ENCODE measurements around the gene SCG3. TPM values are rescaled to one million over a fixed set of nuclear protein-coding genes. Genes with fewer than 3 reads are reported as not detected.

Gene SCG3
- total RNA-seq, 1 donor from 2014 or later: 1.8 TPM

GRCh38 chr15:51759557-51760070 is 78.3 kb downstream of the SCG3 start:
- peaks cover 4% of the 10 kb centered on the region for H3K4me1 Mint-ChIP-seq (ENCODE audit: low read depth, unreplicated experiment)
- Histone ChIP-seq H3K9ac (ENCODE audit: low read length) (no peak overlapping the region), H3K27me3 (ENCODE audit: insufficient read depth, low read length) (no peaks in the 10 kb centered on the region), H3K79me2 (ENCODE audit: insufficient read depth, low read length) (no peaks in the 10 kb centered on the region), H3K9me3 (ENCODE audit: insufficient read depth, low read depth, low read length) (no peaks in the 10 kb centered on the region), H4K20me1 (ENCODE audit: insufficient read depth, low read length) (peaks cover 8% of the 10 kb centered on the region), H3K36me3 (ENCODE audit: insufficient read depth, low read length) (no peaks in the 10 kb centered on the region), H2AFZ (ENCODE audit: low read depth, low read length) (no peak overlapping the region), H3K27ac (ENCODE audit: low read depth, low read length) (no peak overlapping the region), H3K4me1 (ENCODE audit: insufficient read depth, low read length) (peaks cover 12% of the 10 kb centered on the region), H3K4me2 (ENCODE audit: low read length) (no peak overlapping the region), H3K4me3 (ENCODE audit: insufficient read depth, low read depth, low read length) (no peak overlapping the region)
- H3K27me3 Mint-ChIP-seq (ENCODE audit: low read depth, unreplicated experiment): peaks cover 3% of the 10 kb centered on the region
- TF ChIP-seq, protein P1, sequence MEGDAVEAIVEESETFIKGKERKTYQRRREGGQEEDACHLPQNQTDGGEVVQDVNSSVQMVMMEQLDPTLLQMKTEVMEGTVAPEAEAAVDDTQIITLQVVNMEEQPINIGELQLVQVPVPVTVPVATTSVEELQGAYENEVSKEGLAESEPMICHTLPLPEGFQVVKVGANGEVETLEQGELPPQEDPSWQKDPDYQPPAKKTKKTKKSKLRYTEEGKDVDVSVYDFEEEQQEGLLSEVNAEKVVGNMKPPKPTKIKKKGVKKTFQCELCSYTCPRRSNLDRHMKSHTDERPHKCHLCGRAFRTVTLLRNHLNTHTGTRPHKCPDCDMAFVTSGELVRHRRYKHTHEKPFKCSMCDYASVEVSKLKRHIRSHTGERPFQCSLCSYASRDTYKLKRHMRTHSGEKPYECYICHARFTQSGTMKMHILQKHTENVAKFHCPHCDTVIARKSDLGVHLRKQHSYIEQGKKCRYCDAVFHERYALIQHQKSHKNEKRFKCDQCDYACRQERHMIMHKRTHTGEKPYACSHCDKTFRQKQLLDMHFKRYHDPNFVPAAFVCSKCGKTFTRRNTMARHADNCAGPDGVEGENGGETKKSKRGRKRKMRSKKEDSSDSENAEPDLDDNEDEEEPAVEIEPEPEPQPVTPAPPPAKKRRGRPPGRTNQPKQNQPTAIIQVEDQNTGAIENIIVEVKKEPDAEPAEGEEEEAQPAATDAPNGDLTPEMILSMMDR (IDR thresholded peaks at IDR 0.05; ENCODE audit: insufficient read depth, low read depth, low read length): peak; percentile 18
- no peak for TF ChIP-seq EZH2 (IDR thresholded peaks at IDR 0.05; ENCODE audit: insufficient read depth, low read length)
- no peaks in the 10 kb centered on the region for H3K36me3 Mint-ChIP-seq (ENCODE audit: low read depth, unreplicated experiment)
- H3K9me3 Mint-ChIP-seq (ENCODE audit: unreplicated experiment): peaks cover under 1% of the 10 kb centered on the region
- DNase-seq (ENCODE audit: low read depth) (peak; percentile 93), FAIRE-seq (peak; percentile 70)
- no peak overlapping the region for H3K4me3 Mint-ChIP-seq (ENCODE audit: unreplicated experiment)
- H3K27ac Mint-ChIP-seq (ENCODE audit: unreplicated experiment): no peak overlapping the region

GRCh38 chr15:51760805-51761204 is 79.5 kb downstream of the SCG3 start:
- Histone ChIP-seq H3K9ac (ENCODE audit: low read length) (no peak overlapping the region), H3K4me3 (ENCODE audit: insufficient read depth, low read depth, low read length) (no peak overlapping the region), H2AFZ (ENCODE audit: low read depth, low read length) (no peak overlapping the region), H3K4me1 (ENCODE audit: insufficient read depth, low read length) (peaks cover 12% of the 10 kb centered on the region), H3K79me2 (ENCODE audit: insufficient read depth, low read length) (no peaks in the 10 kb centered on the region), H3K4me2 (ENCODE audit: low read length) (no peak overlapping the region), H3K27ac (ENCODE audit: low read depth, low read length) (no peak overlapping the region), H3K27me3 (ENCODE audit: insufficient read depth, low read length) (no peaks in the 10 kb centered on the region), H3K36me3 (ENCODE audit: insufficient read depth, low read length) (no peaks in the 10 kb centered on the region), H3K9me3 (ENCODE audit: insufficient read depth, low read depth, low read length) (no peaks in the 10 kb centered on the region), H4K20me1 (ENCODE audit: insufficient read depth, low read length) (peaks cover 8% of the 10 kb centered on the region)
- H3K4me1 Mint-ChIP-seq (ENCODE audit: low read depth, unreplicated experiment): peaks cover 4% of the 10 kb centered on the region
- peaks cover 3% of the 10 kb centered on the region for H3K27me3 Mint-ChIP-seq (ENCODE audit: low read depth, unreplicated experiment)
- H3K4me3 Mint-ChIP-seq (ENCODE audit: unreplicated experiment): no peak overlapping the region
- FAIRE-seq: no peak
- no peaks in the 10 kb centered on the region for H3K36me3 Mint-ChIP-seq (ENCODE audit: low read depth, unreplicated experiment)
- peaks cover 2% of the 10 kb centered on the region for H3K9me3 Mint-ChIP-seq (ENCODE audit: unreplicated experiment)
- TF ChIP-seq EZH2 (IDR thresholded peaks at IDR 0.05; ENCODE audit: insufficient read depth, low read length): no peak
- TF ChIP-seq, protein P1 (IDR thresholded peaks at IDR 0.05; ENCODE audit: insufficient read depth, low read depth, low read length): no peak
- H3K27ac Mint-ChIP-seq (ENCODE audit: unreplicated experiment): no peak overlapping the region
- no peak for DNase-seq (ENCODE audit: low read depth)

DNA sequence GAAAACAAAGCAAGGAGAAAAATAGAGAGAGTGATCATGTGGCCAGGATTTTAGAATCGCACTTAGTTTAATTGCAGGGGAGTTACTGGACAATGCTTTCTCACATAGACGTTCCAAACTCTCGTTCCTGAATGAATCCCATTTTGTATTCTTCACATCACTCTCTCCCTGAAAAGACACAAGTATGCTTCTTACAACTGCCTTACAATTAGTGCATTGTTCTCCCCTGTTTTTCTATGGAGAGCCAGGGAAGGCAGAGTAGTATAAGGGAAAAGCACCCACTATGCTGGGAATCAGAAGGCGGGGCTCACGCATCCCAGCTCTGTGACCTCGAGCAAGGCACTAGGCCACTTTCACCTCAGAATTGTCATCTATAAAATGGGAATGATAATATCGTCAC is 84.4 kb downstream of the SCG3 start:
- Mint-ChIP-seq H3K4me1 (ENCODE audit: low read depth, unreplicated experiment) (no peaks in the 10 kb centered on the region), H3K9me3 (ENCODE audit: unreplicated experiment) (peaks cover 2% of the 10 kb centered on the region), H3K4me3 (ENCODE audit: unreplicated experiment) (no peak overlapping the region), H3K27me3 (ENCODE audit: low read depth, unreplicated experiment) (no peaks in the 10 kb centered on the region), H3K36me3 (ENCODE audit: low read depth, unreplicated experiment) (peaks cover 7% of the 10 kb centered on the region), H3K27ac (ENCODE audit: unreplicated experiment) (no peak overlapping the region)
- no peaks in the 10 kb centered on the region for H3K79me2 ChIP-seq (ENCODE audit: insufficient read depth, low read length)
- no peaks in the 10 kb centered on the region for H3K9me3 ChIP-seq (ENCODE audit: insufficient read depth, low read depth, low read length)
- H3K4me1 ChIP-seq (ENCODE audit: insufficient read depth, low read length): no peaks in the 10 kb centered on the region
- no peak overlapping the region for H3K9ac ChIP-seq (ENCODE audit: low read length)
- TF ChIP-seq EZH2 (IDR thresholded peaks at IDR 0.05; ENCODE audit: insufficient read depth, low read length): no peak
- TF ChIP-seq, protein P1 (IDR thresholded peaks at IDR 0.05; ENCODE audit: insufficient read depth, low read depth, low read length): no peak
- no peaks in the 10 kb centered on the region for H3K27me3 ChIP-seq (ENCODE audit: insufficient read depth, low read length)
- H4K20me1 ChIP-seq (ENCODE audit: insufficient read depth, low read length): no peaks in the 10 kb centered on the region
- no peak overlapping the region for H3K4me3 ChIP-seq (ENCODE audit: insufficient read depth, low read depth, low read length)
- no peak overlapping the region for H3K4me2 ChIP-seq (ENCODE audit: low read length)
- H3K27ac ChIP-seq (ENCODE audit: low read depth, low read length): no peak overlapping the region
- no peaks in the 10 kb centered on the region for H3K36me3 ChIP-seq (ENCODE audit: insufficient read depth, low read length)
- DNase-seq (ENCODE audit: low read depth): no peak
- no peak overlapping the region for H2AFZ ChIP-seq (ENCODE audit: low read depth, low read length)
- no peak for FAIRE-seq

Measured in astrocyte (in vitro differentiated cells and primary cell).